HCT116 (cell line): ENCODE results near the gene CELF2. TPM values are rescaled to one million over a fixed set of nuclear protein-coding genes. Genes with fewer than 3 reads are reported as not detected.

ENCODE experiments used
- ATAC-seq: fragments of 200-7000 bp; cut with Tn5 transposase; 2 replicates; pipeline ENCODE4 v1.9.1; 2020; ENCODE audit warnings: mild to moderate bottlenecking, moderate library complexity
- BruUV-seq: library from RNA; stranded (reverse); fragments of 400-500 nt; replicated peaks from 2 replicates; lab custom pipeline; 2021; lab: Mats Ljungman, UMichigan
- CTCF ChIA-PET: fragments of 300-600 bp; sonication (Branson Sonifier 250); formaldehyde crosslinking; loops from one replicate; lab custom pipeline; 2021; ENCODE audit warnings: antibody characterized with exemption; lab: Charles Lee
- POLR2A ChIA-PET: fragments of 300-600, 350-600 bp; sonication (Branson Sonifier 250); formaldehyde crosslinking; loops from one replicate; lab custom pipeline; 2021; ENCODE audit warnings: antibody characterized with exemption; lab: Charles Lee
- RAD21 ChIA-PET, 2 experiments: fragments of 300-600 bp; sonication (Branson Sonifier 250); formaldehyde crosslinking; loops; one replicate each; lab custom pipeline; 2023; ENCODE audit warnings: low total read pairs in 2 of 2; ENCODE audit not compliant: uncharacterized antibody in 2 of 2, unreplicated experiment in 2 of 2, low non-redundant PET in 1 of 2; lab: Charles Lee
- DNase-seq: peaks from one replicate; pipeline ENCODE4 v3.0.0-alpha.2; 2010; ENCODE audit warnings: low read depth, low spot score
- H2AFZ ChIP-seq: fragments of 200-600 bp; shearing (Covaris generic), sonication (generic); 2 replicates; pipeline ENCODE4 v1.6.1; 2017; ENCODE audit warnings: low read depth, mixed run types, mixed read lengths, antibody characterized with exemption, low read length; ENCODE audit not compliant: poor library complexity, severe bottlenecking
- H3K27ac ChIP-seq: 2 replicates; pipeline ENCODE4 v1.5.1; 2012; ENCODE audit warnings: low read depth, low read length
- H3K27me3 ChIP-seq: fragments of 200-600 bp; sonication (generic); 2 replicates; pipeline ENCODE4 v1.6.1; 2016; ENCODE audit warnings: mixed run types, low read length, mixed read lengths; ENCODE audit not compliant: insufficient read depth
- H3K36me3 ChIP-seq, 2 experiments: fragments of 200-500 bp in 1 of 2; fragments of 200-600 bp in 1 of 2; sonication (Bioruptor generic) in 1 of 2; sonication (generic) in 1 of 2; 2 replicates each; pipeline versions ENCODE4 v1.5.1 to v1.6.1; 2014 to 2016; ENCODE audit warnings: low read length in 2 of 2, inconsistent platforms in 1 of 2, mixed read lengths in 1 of 2, mixed run types in 1 of 2; ENCODE audit not compliant: insufficient read depth in 2 of 2, control insufficient read depth in 1 of 2
- H3K4me1 ChIP-seq, 2 experiments: fragments of 200-600 bp in 1 of 2; sonication (generic) in 1 of 2; 2 replicates each; pipeline versions ENCODE4 v1.5.1 to v1.6.1; 2012 to 2017; ENCODE audit warnings: low read length in 2 of 2, inconsistent platforms in 1 of 2, mild to moderate bottlenecking in 1 of 2, mixed read lengths in 1 of 2, mixed run types in 1 of 2, moderate library complexity in 1 of 2; ENCODE audit not compliant: insufficient read depth in 2 of 2, control insufficient read depth in 1 of 2
- H3K4me2 ChIP-seq: fragments of 200-600 bp; sonication (generic); 2 replicates; pipeline ENCODE4 v1.6.1; 2017; ENCODE audit warnings: mixed run types, low read length, mixed read lengths
- H3K4me3 ChIP-seq, 2 experiments: fragments of 200-600 bp in 1 of 2; sonication (generic) in 1 of 2; replicated peaks in 1 of 2; 2 replicates each; pipeline ENCODE4 v1.5.1; 2011 to 2016; ENCODE audit warnings: low read length in 2 of 2, control low read depth in 1 of 2, low read depth in 1 of 2, mild to moderate bottlenecking in 1 of 2, mixed read lengths in 1 of 2, mixed run types in 1 of 2
- H3K79me2 ChIP-seq: fragments of 200-600 bp; sonication (generic); 2 replicates; pipeline ENCODE4 v1.6.1; 2017; ENCODE audit warnings: mild to moderate bottlenecking, mixed run types, low read length, moderate library complexity, mixed read lengths; ENCODE audit not compliant: insufficient read depth
- H3K9ac ChIP-seq: fragments of 200-600 bp; sonication (generic); 2 replicates; pipeline ENCODE4 v1.6.1; 2016; ENCODE audit warnings: low read length, mixed read lengths
- H3K9me2 ChIP-seq: fragments of 200-600 bp; sonication (generic), shearing (Covaris generic); 2 replicates; pipeline ENCODE4 v1.6.1; 2017; ENCODE audit warnings: mixed run types, mild to moderate bottlenecking, moderate library complexity; ENCODE audit not compliant: insufficient read depth
- H3K9me3 ChIP-seq, 2 experiments: fragments of 200-500 bp in 1 of 2; fragments of 200-600 bp in 1 of 2; sonication (Bioruptor generic) in 1 of 2; sonication (generic) in 1 of 2; 2 replicates each; pipeline ENCODE4 v1.6.1; 2014 to 2017; ENCODE audit warnings: low read length in 2 of 2, mixed read lengths in 2 of 2, inconsistent platforms in 1 of 2, low read depth in 1 of 2, mild to moderate bottlenecking in 1 of 2, mixed run types in 1 of 2, moderate library complexity in 1 of 2; ENCODE audit not compliant: control insufficient read depth in 1 of 2, insufficient read depth in 1 of 2
- H4K20me1 ChIP-seq: fragments of 200-600 bp; sonication (generic), shearing (Covaris generic); 2 replicates; pipeline ENCODE4 v1.6.1; 2017; ENCODE audit warnings: mixed run types, mild to moderate bottlenecking, moderate library complexity; ENCODE audit not compliant: insufficient read depth
- ATF3 ChIP-seq: IDR thresholded peaks from 2 replicates; pipeline ENCODE4 v1.6.1; 2012
- CBX3 ChIP-seq: IDR thresholded peaks from 2 replicates; pipeline ENCODE4 v1.6.1; 2012; ENCODE audit warnings: low read depth
- CEBPB ChIP-seq: IDR thresholded peaks from 2 replicates; pipeline ENCODE4 v1.6.1; 2012; ENCODE audit warnings: low read depth
- EGR1 ChIP-seq: IDR thresholded peaks from 2 replicates; pipeline ENCODE4 v1.6.1; 2012; ENCODE audit warnings: low read depth
- ELF1 ChIP-seq: IDR thresholded peaks from 2 replicates; pipeline ENCODE4 v1.6.1; 2012; ENCODE audit warnings: low read depth, borderline replicate concordance
- EZH2 ChIP-seq: fragments of 200-600 bp; sonication (generic); IDR thresholded peaks from 2 replicates; pipeline ENCODE4 v1.6.1; 2017; ENCODE audit warnings: antibody characterized with exemption, mixed run types
- EZH2phosphoT487 ChIP-seq: fragments of 200-600 bp; IDR thresholded peaks from 2 replicates; pipeline ENCODE4 v1.6.1; 2018; ENCODE audit warnings: antibody characterized with exemption, borderline replicate concordance
- FOSL1 ChIP-seq: IDR thresholded peaks from 2 replicates; pipeline ENCODE4 v1.6.1; 2012; ENCODE audit warnings: low read depth
- JUND ChIP-seq: IDR thresholded peaks from 2 replicates; pipeline ENCODE4 v1.6.1; 2012
- MAX ChIP-seq: IDR thresholded peaks from 2 replicates; pipeline ENCODE4 v1.6.1; 2012
- RAD21 ChIP-seq: IDR thresholded peaks from 2 replicates; pipeline ENCODE4 v1.6.1; 2012; ENCODE audit warnings: low read depth, mild to moderate bottlenecking
- REST ChIP-seq: IDR thresholded peaks from 2 replicates; pipeline ENCODE4 v1.6.1; 2012; ENCODE audit warnings: low read depth
- SIN3A ChIP-seq: IDR thresholded peaks from 2 replicates; pipeline ENCODE4 v1.6.1; 2012; ENCODE audit warnings: low read depth
- SP1 ChIP-seq: IDR thresholded peaks from 2 replicates; pipeline ENCODE4 v1.6.1; 2012; ENCODE audit warnings: low read depth
- SRF ChIP-seq: IDR thresholded peaks from 2 replicates; pipeline ENCODE4 v1.6.1; 2012; ENCODE audit warnings: low read depth
- TCF7L2 ChIP-seq: IDR thresholded peaks from 2 replicates; pipeline ENCODE4 v1.7.0; 2011; ENCODE audit warnings: borderline replicate concordance, inconsistent platforms; ENCODE audit not compliant: insufficient read depth, insufficient read length; ENCODE audit errors: extremely low read depth
- YY1 ChIP-seq: IDR thresholded peaks from 2 replicates; pipeline ENCODE4 v1.6.1; 2011; ENCODE audit warnings: low read length, low read depth, moderate library complexity, mild to moderate bottlenecking; ENCODE audit not compliant: insufficient replicate concordance; ENCODE audit errors: extremely low read depth
- ZBTB33 ChIP-seq: IDR thresholded peaks from 2 replicates; pipeline ENCODE4 v1.6.1; 2011; ENCODE audit warnings: mild to moderate bottlenecking, low read length, moderate library complexity; ENCODE audit not compliant: insufficient replicate concordance; ENCODE audit errors: extremely low read depth
- intact Hi-C: fragments of 100-400 bp; cut with micrococcal nuclease; formaldehyde crosslinking; loops from 2 replicates; pipeline ENCODE4 v1.10.0; 2022
- total RNA-seq: library from RNA; stranded (reverse); gene quantifications from one replicate; pipeline ENCODE4 v1.2.1, GENCODE V29; 2021; ENCODE audit not compliant: unreplicated experiment

The CELF2 gene
- total RNA-seq, 1 experiment from 2014 or later, result 0.66 TPM

- H3K27me3 ChIP-seq, result no peaks in the 10 kb centered on the region
- H4K20me1 ChIP-seq, result no peaks in the 10 kb centered on the region
- TF ChIP-seq SP1, result no peak
- no peak for TF ChIP-seq SRF
- no peak for TF ChIP-seq JUND
- TF ChIP-seq ELF1, result no peak
- no peak for TF ChIP-seq RAD21
- TF ChIP-seq ATF3, result no peak
- no peak for TF ChIP-seq EGR1
- TF ChIP-seq ZBTB33, result no peak
- TF ChIP-seq MAX, result no peak
- no peak for TF ChIP-seq SIN3A
- no peak for TF ChIP-seq EZH2phosphoT487
- no peak for TF ChIP-seq TCF7L2
- TF ChIP-seq CBX3, result no peak
- no peak for TF ChIP-seq REST
- no peak for TF ChIP-seq FOSL1
- TF ChIP-seq CEBPB, result no peak
- TF ChIP-seq EZH2, result no peak
- TF ChIP-seq YY1, result no peak
- H3K9ac ChIP-seq, result no peak overlapping the region
- ATAC-seq (no peak), DNase-seq (no peak)
- no peak overlapping the region for H3K4me2 ChIP-seq
- ChIA-PET POLR2A (no interaction called here), CTCF (no interaction called here), RAD21 (no interaction called here)
- no peaks in the 10 kb centered on the region for H3K9me2 ChIP-seq
- no peak overlapping the region for H3K27ac ChIP-seq
- no peaks in the 10 kb centered on the region for H3K36me3 ChIP-seq
- intact Hi-C loops, result no loop called here
- H3K4me3 ChIP-seq, result no peak overlapping the region
- H3K4me1 ChIP-seq, result no peaks in the 10 kb centered on the region
- H3K9me3 ChIP-seq, result no peaks in the 10 kb centered on the region
- no TSS peak for BruUV-seq
- H2AFZ ChIP-seq, result no peak overlapping the region
- no peaks in the 10 kb centered on the region for H3K79me2 ChIP-seq
Measured at GRCh38 chr10:11161096-11161495, 143.4 kb downstream of the CELF2 start.
